ENCODE results near the gene INTS14. TPM values are rescaled to one million over a fixed set of nuclear protein-coding genes. Genes with fewer than 3 reads are reported as not detected.
A peak's percentile ranks its signal among the peaks of the same experiment; 100 is the strongest.

The INTS14 gene
- total and polyA plus RNA-seq, 2 of the 8 experiments (the other 6 are each of a cell fraction or from before 2014, with no cell fraction given): 33.1 to 33.7 TPM

- WGBS, 2 experiments (ENCODE audit: extremely low coverage in 1 of 2, insufficient coverage in 1 of 2, insufficient read length in 1 of 2, insufficient replicate concordance in 2 of 2, low coverage in 1 of 2, low lambda C conversion rate in 2 of 2, missing lambda C conversion rate in 1 of 2): 84% methylated on average over 3 of the region's 3 CpGs; no CpG with 5 or more reads in 1 of the 2 experiments
- Histone ChIP-seq H4K91ac (replicated peaks; ENCODE audit: insufficient read length, low read length) (no peak overlapping the region), H2BK5ac (ENCODE audit: low read depth, low read length) (no peak overlapping the region), H2AFZ (ENCODE audit: low read length) (no peak overlapping the region), H3K23ac (ENCODE audit: insufficient read length) (no peak overlapping the region), H3K79me1 (ENCODE audit: low read depth, low read length) (no peaks in the 10 kb centered on the region), H2AK5ac (ENCODE audit: low read depth, low read length) (no peak overlapping the region), H3K9me3 (ENCODE audit: insufficient read depth in 2 of 2, low read depth in 1 of 2, low read length in 1 of 2) (no peaks in the 10 kb centered on the region), H3K27ac (ENCODE audit: low read depth, low read length) (no peak overlapping the region; the same call in 1 of the 2 replicates), H3K14ac (ENCODE audit: insufficient read length) (no peak overlapping the region), H3K36me3 (ENCODE audit: control insufficient read depth in 2 of 4, insufficient read depth in 4 of 4, low read length in 3 of 4) (peaks cover 4 to 52% (median 34%) of the 10 kb centered on the region in 4 experiments; a peak in 7 of 8 replicates), H3K27me3 (replicated peaks in 1 of 4; ENCODE audit: control insufficient read depth in 3 of 4, extremely low read depth in 1 of 4, insufficient read depth in 3 of 4, low read length in 3 of 4) (no peaks in the 10 kb centered on the region), H3K4me1 (replicated peaks in 1 of 4; ENCODE audit: control insufficient read depth in 3 of 4, insufficient read depth in 4 of 4, low read length in 3 of 4) (no peaks in the 10 kb centered on the region), H3K23me2 (ENCODE audit: low read depth, low read length) (no peaks in the 10 kb centered on the region), H3K4ac (replicated peaks; ENCODE audit: insufficient read length, low read depth, low read length) (no peak overlapping the region), H2BK20ac (ENCODE audit: low read length) (no peak overlapping the region), H3K79me2 (ENCODE audit: control insufficient read depth in 1 of 2, insufficient read depth in 2 of 2, low read length in 2 of 2) (no peaks in the 10 kb centered on the region), H4K20me1 (replicated peaks in 1 of 2; ENCODE audit: control insufficient read depth in 1 of 2, insufficient read depth in 2 of 2, low read length in 2 of 2) (peaks cover 0 to 4% of the 10 kb centered on the region in 2 experiments), H4K8ac (ENCODE audit: extremely low read depth, insufficient read depth, low read length) (no peak overlapping the region), H2BK12ac (ENCODE audit: low read depth, low read length) (no peak overlapping the region), H4K5ac (ENCODE audit: insufficient read length, low read depth, low read length) (no peak overlapping the region), H3K18ac (ENCODE audit: extremely low read depth, low read length) (no peak overlapping the region), H3K4me3 (ENCODE audit: extremely low read depth in 1 of 4, insufficient read depth in 2 of 4, low read depth in 3 of 4, low read length in 4 of 4) (no peak overlapping the region), H3K4me2 (ENCODE audit: insufficient read depth in 1 of 2, low read depth in 2 of 2, low read length in 2 of 2) (no peak overlapping the region), H3K56ac (replicated peaks; ENCODE audit: insufficient read length, low read depth, low read length) (no peak overlapping the region), H2BK15ac (ENCODE audit: low read length) (no peak overlapping the region), H3K9ac (replicated peaks in 1 of 4; ENCODE audit: extremely low read depth in 1 of 4, low read depth in 3 of 4, low read length in 3 of 4) (no peak overlapping the region), H2BK120ac (replicated peaks; ENCODE audit: low read depth, low read length) (no peak overlapping the region)
- POLR2A ChIA-PET (ENCODE audit: partially characterized antibody): interaction anchor here (0.7 to 2.5 kb wide), 9 partner anchors 8 to 67 kb away, joined by 3 to 9 read pairs (median 4); partner anchors contain the start of genes HACD3 and INTS14
- FAIRE-seq (no peak), DNase-seq (ENCODE audit: low read depth in 1 of 2, low spot score in 2 of 2) (no peak)
- TF ChIP-seq SP4 (IDR thresholded peaks at IDR 0.05; ENCODE audit: low read length) (no peak), EP300 (IDR thresholded peaks at IDR 0.05; ENCODE audit: borderline replicate concordance in 1 of 2, low read depth in 2 of 2, low read length in 2 of 2) (no peak), SIX5 (IDR thresholded peaks at IDR 0.05; ENCODE audit: low read depth, low read length) (no peak), HDAC2 (IDR thresholded peaks at IDR 0.05; ENCODE audit: borderline replicate concordance in 1 of 2, low read depth in 2 of 2, low read length in 2 of 2) (no peak), POLR2A (IDR thresholded peaks at IDR 0.05; ENCODE audit: control extremely low read depth in 1 of 2, low read depth in 2 of 2, low read length in 2 of 2) (peak in 1 of 2 experiments; percentile 29; a peak in 1 of 3 replicates)
- CTCF ChIA-PET (ENCODE audit: partially characterized antibody): interaction anchor here (0.6 to 2.9 kb wide), 9 partner anchors 11 to 290 kb away, joined by 3 to 13 read pairs (median 4); partner anchors contain the start of genes INTS14 and RAB11A
Measured at GRCh38 chr15:65579762-65580161, 31.2 kb downstream of the INTS14 start.
